ENCODE data around the gene NPHP1. TPM values are rescaled to one million over a fixed set of nuclear protein-coding genes. Genes with fewer than 3 reads are reported as not detected.
"Not testable (repeated sequence)": the region's sequence is repeated elsewhere in the genome, so short reads cannot be mapped to it uniquely, and the experiment has no call there.

NPHP1 gene
- total RNA-seq, 1 donor from 2014 or later = 11.5 TPM

GRCh38 chr2:110083162-110083561, 121.7 kb downstream of the NPHP1 start:
- not testable (repeated sequence) for H3K9me3 ChIP-seq (ENCODE audit: control insufficient read depth in 3 of 3, low read length in 3 of 3); H3K36me3 ChIP-seq (ENCODE audit: control insufficient read depth in 3 of 3, insufficient read depth in 3 of 3, low read length in 3 of 3); H3K4me1 ChIP-seq (ENCODE audit: control insufficient read depth in 3 of 3, insufficient read depth in 3 of 3, low read length in 3 of 3); H3K4me3 ChIP-seq (ENCODE audit: low read length in 3 of 3); H3K9ac ChIP-seq (ENCODE audit: low read depth in 1 of 3, low read length in 3 of 3); H3K27ac ChIP-seq (ENCODE audit: low read depth, low read length); H3K27me3 ChIP-seq (ENCODE audit: control insufficient read depth in 3 of 3, insufficient read depth in 3 of 3, low read length in 3 of 3)

GRCh38 chr2:110078104-110078503, 126.7 kb downstream of the NPHP1 start:
- H3K36me3 ChIP-seq (ENCODE audit: control insufficient read depth in 3 of 3, insufficient read depth in 3 of 3, low read length in 3 of 3); H3K9ac ChIP-seq (ENCODE audit: low read depth in 1 of 3, low read length in 3 of 3); H3K4me1 ChIP-seq (ENCODE audit: control insufficient read depth in 3 of 3, insufficient read depth in 3 of 3, low read length in 3 of 3); H3K9me3 ChIP-seq (ENCODE audit: control insufficient read depth in 3 of 3, low read length in 3 of 3); H3K27ac ChIP-seq (ENCODE audit: low read depth, low read length); H3K4me3 ChIP-seq (ENCODE audit: low read length in 3 of 3); H3K27me3 ChIP-seq (ENCODE audit: control insufficient read depth in 3 of 3, insufficient read depth in 3 of 3, low read length in 3 of 3): not testable (repeated sequence)

- not testable (repeated sequence) for H3K27me3 ChIP-seq (ENCODE audit: control insufficient read depth in 3 of 3, insufficient read depth in 3 of 3, low read length in 3 of 3); H3K9ac ChIP-seq (ENCODE audit: low read depth in 1 of 3, low read length in 3 of 3); H3K36me3 ChIP-seq (ENCODE audit: control insufficient read depth in 3 of 3, insufficient read depth in 3 of 3, low read length in 3 of 3); H3K4me1 ChIP-seq (ENCODE audit: control insufficient read depth in 3 of 3, insufficient read depth in 3 of 3, low read length in 3 of 3); H3K27ac ChIP-seq (ENCODE audit: low read depth, low read length); H3K4me3 ChIP-seq (ENCODE audit: low read length in 3 of 3); H3K9me3 ChIP-seq (ENCODE audit: control insufficient read depth in 3 of 3, low read length in 3 of 3)
Observed at GRCh38 chr2:110075896-110076295, 128.9 kb downstream of the NPHP1 start.

Small RNA genes lying within 50 kb of the gene (small RNA-seq; reads per million reads assigned to genes)
- not detected for gene MIR4436B1

Other genes starting within 250 kb of the NPHP1 start
- gene MALL, start 89.2 kb downstream of the NPHP1 start, total RNA-seq = 8.9 TPM
- gene MTLN, start 7.5 kb upstream of the NPHP1 start, total RNA-seq = 90.8 TPM

All from skeletal muscle tissue (tissue), 5 donors.